HG03342 (cell line): ENCODE results near the gene TMEM94.
"Not testable (repeated sequence)": the region's sequence is repeated elsewhere in the genome, so short reads cannot be mapped to it uniquely, and the experiment has no call there.

Source experiments
- ATAC-seq: cut with Tn5 transposase; IDR thresholded peaks from one replicate; pipeline ENCODE4 v1.9.1; 2021; ENCODE audit warnings: mild to moderate bottlenecking, moderate library complexity; ENCODE audit not compliant: unreplicated experiment

The TMEM94 gene

DNA sequence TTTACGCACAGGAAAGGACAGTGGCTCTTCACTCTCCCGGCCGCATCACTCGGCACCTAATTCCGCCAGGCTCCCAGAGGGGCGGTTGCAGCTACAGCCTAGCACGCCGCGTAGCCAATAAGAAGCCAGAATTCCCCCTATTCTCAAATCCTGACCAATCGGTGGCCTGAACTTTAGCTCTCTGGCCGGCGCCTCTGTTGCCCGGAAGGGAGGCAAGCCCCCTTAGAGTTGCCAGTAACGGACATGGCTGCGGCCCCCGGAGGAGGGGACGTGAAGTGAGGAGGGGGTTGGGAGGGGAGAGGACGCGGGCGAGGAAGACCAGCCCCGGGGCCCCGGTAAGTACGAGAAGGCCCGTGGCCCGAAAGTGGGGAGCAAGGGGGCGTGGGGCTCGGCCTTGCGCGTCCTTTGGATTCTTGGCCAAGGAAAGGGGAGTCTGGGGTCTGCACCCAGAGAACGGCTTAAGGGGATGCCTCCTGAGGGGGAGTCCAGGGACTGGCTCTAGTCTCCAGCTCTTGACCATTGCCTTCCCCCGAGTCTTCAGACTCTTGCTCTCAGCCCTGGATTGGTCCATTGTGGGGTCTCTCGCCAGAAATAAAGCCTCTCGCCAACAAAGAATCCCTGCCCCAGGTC lies at the start of gene TMEM94:
TSS of gene TMEM94 (plus strand) at position 219 of the 630 bp plus-strand sequence. CDS start 15,271 bp downstream, outside the sequence.
- ATAC-seq, result peak; percentile 92

DNA sequence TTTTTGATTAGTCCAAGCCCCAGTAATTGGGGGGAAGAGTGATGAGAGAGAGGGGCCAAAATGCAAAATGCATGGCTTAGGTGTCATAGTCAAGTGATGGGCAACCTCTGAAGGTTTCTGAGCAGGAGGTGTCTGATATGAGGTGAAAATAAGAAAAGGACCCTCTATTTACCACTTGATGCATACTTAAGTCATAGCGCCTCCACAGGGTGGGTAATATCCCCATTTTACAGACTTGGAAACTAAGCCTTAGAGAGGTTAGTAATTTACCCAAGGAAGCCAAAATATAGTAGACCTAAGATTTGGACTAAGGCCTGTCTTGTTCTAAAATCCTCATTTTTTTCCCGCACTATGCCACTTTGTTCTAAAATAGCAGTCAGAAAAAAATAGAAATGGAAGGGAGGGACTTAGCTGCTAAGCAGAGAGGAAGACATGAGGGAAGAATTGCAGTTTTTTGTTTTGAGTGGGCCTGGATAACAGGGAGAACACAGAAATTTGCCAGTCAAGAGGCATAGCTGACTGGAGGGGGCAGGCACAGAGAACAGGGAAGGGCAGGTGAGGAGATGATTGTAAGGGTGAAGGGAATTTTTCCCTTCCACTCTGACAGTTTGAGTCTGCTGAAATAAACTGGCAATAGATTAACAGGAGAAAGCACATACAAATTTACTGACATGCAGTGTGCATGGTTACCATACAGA lies 48.6 kb upstream of the TMEM94 start:
- ATAC-seq, result no peak

- ATAC-seq, result no peak
Observed at GRCh38 chr17:75410141-75410540, 46.3 kb upstream of the TMEM94 start.

- ATAC-seq, result no peak
Observed at GRCh38 chr17:75411328-75412067, 44.9 kb upstream of the TMEM94 start.

- peak; percentile 59 for ATAC-seq
Observed at GRCh38 chr17:75412455-75413317, 43.7 kb upstream of the TMEM94 start.

DNA sequence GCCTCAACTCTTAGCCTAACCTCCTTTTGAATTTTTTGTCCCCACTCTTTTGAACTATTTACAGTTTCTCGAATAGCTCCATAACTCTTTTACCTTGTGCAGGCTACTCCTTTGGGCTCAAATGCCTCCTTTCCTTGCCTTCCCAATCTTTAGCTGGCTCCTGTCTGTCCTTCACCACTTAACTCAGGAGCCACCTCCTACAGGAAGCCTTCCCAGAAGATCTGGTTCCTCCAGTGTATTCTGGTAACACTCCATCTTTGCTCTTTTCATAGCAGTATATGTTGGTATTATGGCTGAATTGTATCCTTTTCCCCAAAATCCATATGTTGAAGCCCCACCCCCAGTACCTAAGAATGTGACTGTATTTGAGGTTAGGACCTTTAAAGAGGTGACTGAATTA lies 41.9 kb upstream of the TMEM94 start:
- ATAC-seq, result no peak

DNA sequence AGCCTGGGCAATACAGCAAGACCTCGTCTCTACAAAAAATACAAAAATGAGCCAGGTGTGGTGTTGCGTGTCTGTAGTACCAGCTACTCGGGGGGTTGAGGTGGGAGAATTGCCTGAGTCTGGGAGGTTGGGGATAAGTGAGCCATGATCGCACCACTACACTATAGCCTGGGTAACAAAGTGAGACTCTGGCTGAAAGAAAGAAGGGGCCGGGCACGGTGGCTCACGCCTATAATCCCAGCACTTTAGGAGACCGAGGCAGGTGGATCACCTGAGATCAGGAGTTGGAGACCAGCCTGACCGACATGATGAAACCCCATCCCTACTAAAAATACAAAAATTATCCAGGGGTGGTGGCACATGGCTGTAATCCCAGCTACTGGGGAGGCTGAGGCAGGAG lies 40.4 kb upstream of the TMEM94 start:
- ATAC-seq, result no peak

DNA sequence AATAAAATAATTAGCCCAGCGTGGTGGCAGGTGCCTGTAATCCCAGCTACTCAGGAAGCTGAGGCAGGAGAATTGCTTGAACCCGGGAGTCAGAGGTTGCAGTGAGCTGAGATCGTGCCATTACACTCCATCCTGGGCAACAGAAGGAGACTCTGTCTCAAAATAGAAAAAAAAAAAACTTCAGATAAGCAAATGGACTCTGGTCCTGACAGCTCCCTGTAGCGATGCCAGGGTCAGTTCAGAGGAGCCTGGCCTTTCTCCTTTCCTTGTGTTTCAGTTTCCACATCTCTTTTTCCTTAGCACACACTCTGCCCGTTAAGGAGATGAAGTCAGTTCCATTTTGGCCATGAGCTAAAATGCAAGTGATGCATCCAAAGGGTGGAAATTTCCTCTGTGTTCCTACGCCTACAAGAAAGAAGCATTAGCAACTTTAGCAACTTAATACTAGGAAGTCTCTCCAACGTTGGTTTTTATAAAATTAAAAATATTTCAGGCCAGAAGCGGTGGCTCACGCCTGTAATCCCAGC lies 39.3 kb upstream of the TMEM94 start:
- no peak for ATAC-seq

DNA sequence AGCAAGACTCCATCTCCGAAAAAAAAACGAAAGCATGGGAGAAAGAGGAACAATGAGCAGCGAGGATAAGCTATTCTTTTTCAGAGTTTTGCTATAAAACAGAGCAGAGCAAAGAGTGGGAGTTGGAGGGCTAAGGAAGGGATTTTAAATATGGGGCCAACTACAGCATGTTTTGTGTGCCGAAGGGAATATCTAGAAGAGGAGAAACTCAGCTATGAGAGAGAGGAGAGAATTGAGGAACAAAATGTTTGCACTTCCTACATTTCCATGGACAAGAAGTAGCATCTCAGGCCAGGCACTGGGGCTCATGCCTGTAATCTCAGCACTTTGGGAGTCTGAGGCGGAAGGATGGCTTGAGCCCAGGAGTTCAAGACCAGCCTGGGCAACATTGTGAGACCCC lies 37.9 kb upstream of the TMEM94 start:
- ATAC-seq, result no peak

GRCh38 chr17:75428543-75429469 lies 27.6 kb upstream of the TMEM94 start:
- ATAC-seq, result no peak

GRCh38 chr17:75430159-75430974 lies 26.1 kb upstream of the TMEM94 start:
- ATAC-seq, result no peak

DNA sequence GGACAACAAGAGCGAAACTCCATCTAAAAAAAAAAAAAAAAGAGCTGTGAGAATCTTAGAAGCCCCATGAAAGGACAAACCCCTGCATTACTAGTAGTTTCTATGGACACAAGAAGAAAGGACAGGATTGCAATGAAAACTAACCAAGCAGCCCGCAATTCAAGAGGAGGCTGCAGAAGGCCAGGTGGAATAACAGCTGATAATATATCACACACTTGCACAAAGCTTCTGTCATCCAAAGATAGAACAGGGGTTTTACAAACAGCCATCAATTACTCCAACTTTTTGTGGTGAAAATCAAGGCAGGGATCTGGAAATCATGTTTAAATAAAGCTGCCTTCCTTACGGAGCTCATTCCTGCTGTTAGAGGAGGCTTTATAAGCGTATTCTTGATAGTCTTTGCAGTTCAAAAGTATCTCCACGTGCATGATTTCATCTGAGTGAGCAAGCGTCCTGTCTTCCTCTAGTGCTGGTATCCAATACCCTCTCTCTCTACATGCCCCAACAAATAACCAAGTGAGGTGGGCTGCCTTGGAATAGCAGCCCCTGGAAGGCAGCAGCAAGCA lies 23.1 kb upstream of the TMEM94 start:
- no peak for ATAC-seq

DNA sequence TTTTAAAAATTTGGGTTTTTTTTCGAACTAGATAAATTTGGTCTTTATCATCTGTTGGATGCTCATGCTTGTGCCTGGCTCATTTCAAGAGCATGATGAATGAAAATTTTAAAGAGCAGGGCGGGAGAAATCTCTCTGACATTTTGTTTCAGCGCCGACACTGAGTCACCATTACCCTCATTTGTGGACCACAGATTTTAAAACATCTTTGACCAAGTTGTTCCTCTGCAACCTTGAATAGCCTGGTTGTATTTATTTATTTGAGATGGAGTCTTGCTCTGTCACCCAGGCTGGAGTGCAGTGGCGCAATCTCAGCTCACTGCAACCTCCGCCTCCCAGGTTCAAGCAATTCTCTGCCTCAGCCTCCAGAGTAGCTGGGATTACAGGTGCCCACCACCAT lies 22.0 kb upstream of the TMEM94 start:
- not testable (repeated sequence) for ATAC-seq

- not testable (repeated sequence) for ATAC-seq
Observed at GRCh38 chr17:75437404-75437803, 19.0 kb upstream of the TMEM94 start.

DNA sequence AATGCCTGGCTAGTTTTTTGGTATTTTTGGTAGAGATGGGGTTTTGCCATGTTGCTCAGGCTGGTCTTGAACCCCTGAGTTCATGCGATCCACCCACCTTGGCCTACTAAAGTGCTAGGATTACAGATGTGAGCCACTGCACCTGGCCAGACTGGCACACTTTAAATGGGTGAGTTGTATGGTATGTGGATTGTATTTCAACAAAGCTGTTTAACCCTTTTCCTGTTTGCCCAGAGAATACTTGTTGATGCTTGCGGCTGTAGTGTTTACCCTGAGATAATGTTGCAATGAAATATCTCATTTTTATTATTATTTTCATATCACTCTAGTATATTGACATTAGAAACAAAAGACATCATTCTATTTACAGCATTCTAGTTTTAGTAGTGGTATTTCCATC lies 17.1 kb upstream of the TMEM94 start:
- no peak for ATAC-seq

DNA sequence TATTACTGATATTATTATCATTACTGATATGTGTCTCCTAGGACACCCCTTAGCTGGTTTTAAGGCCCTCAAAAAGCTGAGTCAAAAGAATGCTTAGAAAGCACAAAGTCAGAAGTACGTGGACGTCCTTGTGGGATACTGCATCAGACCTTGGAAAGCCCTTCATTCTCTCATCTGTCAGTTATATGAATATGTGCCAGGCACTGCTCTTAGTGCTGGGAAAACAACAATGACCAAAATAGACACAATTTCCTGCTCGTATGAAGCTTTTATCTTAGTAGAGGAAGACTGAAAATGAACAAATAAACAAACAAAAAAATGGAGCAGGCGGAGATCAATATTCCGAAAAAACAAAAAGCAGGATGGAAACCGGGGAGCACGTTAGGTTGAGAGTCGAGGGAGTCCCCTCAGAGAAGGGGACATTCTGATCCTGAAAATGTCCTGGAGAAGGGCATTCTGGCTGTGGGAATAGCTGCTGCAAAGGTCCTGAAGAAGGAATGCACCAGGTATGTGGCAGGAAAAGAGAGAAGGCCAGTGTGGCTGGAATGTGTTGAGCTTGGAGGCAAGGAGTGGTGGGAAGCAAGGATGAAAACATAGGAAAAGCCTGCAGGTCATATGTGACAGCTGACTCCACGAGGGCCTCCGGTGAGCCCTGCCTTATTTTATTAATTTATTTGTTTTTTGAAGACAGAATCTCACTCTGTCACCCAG lies 15.5 kb upstream of the TMEM94 start:
- ATAC-seq, result no peak

DNA sequence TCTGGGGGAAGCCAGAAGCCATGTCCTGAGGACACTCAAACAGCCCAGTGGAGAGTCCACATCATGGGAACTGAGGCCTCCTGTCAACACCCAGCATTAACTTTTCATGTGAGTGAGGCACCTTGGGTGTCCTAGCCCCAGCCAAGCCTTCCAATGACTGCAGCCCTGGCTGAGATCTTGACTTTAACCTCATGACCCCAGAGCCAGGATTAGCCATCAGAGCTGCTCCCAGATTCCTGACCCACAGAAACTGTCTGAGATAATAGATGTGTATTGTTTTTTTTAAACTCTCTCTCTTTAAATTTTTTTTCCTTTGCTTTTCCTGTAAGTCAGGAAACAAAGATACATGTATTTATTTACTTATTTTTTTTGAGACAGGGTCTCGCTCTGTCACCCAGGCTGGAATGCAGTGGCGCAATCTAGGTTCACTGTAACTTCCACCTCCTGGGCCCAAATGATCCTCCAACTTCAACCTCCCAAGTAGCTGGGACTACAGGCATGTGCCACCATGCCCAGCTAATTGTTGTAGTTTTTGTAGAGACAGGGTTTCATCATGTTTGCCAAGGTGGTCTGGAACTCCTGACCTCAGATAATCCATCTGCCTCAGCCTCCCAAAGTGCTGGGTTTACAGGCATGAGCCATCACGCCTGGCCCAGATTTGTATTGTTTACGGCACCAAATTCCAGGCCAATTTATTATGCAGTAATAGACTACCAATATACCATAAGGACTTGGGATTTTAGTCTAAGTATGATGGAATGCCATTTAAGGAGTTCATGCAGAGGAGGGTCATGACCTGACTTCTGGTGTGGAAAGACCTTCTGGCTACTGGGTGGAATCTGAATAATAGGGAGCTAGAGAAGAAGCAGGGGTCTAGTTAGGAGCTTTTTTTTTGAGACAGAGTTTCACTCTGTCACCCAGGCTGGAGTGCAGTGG lies 14.0 kb upstream of the TMEM94 start:
- no peak for ATAC-seq
